HuH-7.5 (cell line): ENCODE data around the gene IL16.

Source experiments
- DNase-seq: peaks from one replicate; pipeline ENCODE4 v3.0.0; 2011; ENCODE audit warnings: low spot score

IL16 gene

GRCh38 chr15:81209635-81210034, 13.0 kb downstream of the IL16 start:
- DNase-seq = no peak

GRCh38 chr15:81211376-81211775, 14.7 kb downstream of the IL16 start:
- no peak for DNase-seq

- DNase-seq = no peak
Measured at GRCh38 chr15:81213982-81214381, 17.3 kb downstream of the IL16 start.

- DNase-seq = no peak
Measured at GRCh38 chr15:81215531-81215930, 18.9 kb downstream of the IL16 start.

- DNase-seq = no peak
Measured at GRCh38 chr15:81215983-81216382, 19.3 kb downstream of the IL16 start.

GRCh38 chr15:81216422-81216821, 19.7 kb downstream of the IL16 start:
- DNase-seq = no peak

GRCh38 chr15:81221449-81221848, 24.8 kb downstream of the IL16 start:
- no peak for DNase-seq

GRCh38 chr15:81222007-81222406, 25.3 kb downstream of the IL16 start:
- DNase-seq = no peak

GRCh38 chr15:81223346-81223971, 26.8 kb downstream of the IL16 start:
- no peak for DNase-seq

GRCh38 chr15:81224232-81224631, 27.6 kb downstream of the IL16 start:
- no peak for DNase-seq

GRCh38 chr15:81225161-81225671, 28.5 kb downstream of the IL16 start:
- no peak for DNase-seq

- DNase-seq = no peak
Measured at GRCh38 chr15:81227716-81228115, 31.0 kb downstream of the IL16 start.

- no peak for DNase-seq
Measured at GRCh38 chr15:81229586-81229985, 32.9 kb downstream of the IL16 start.

GRCh38 chr15:81235276-81236123, 38.8 kb downstream of the IL16 start:
- no peak for DNase-seq

- no peak for DNase-seq
Measured at GRCh38 chr15:81239190-81239589, 42.5 kb downstream of the IL16 start.

GRCh38 chr15:81242778-81243177, 46.1 kb downstream of the IL16 start:
- no peak for DNase-seq

GRCh38 chr15:81244306-81244705, 47.6 kb downstream of the IL16 start:
- DNase-seq = no peak

GRCh38 chr15:81253846-81254245, 57.2 kb downstream of the IL16 start:
- DNase-seq = no peak

GRCh38 chr15:81254277-81254915, 57.7 kb downstream of the IL16 start:
- no peak for DNase-seq

- DNase-seq = no peak
Measured at GRCh38 chr15:81254916-81255290, 58.2 kb downstream of the IL16 start.

GRCh38 chr15:81255315-81255957, 58.8 kb downstream of the IL16 start:
- no peak for DNase-seq

- DNase-seq = no peak
Measured at GRCh38 chr15:81255958-81256320, 59.3 kb downstream of the IL16 start.

- DNase-seq = no peak
Measured at GRCh38 chr15:81256916-81257315, 60.2 kb downstream of the IL16 start.
